Dendritic cell treated with granulocyte-macrophage colony-stimulating factor and Interleukin-4, amounts not matched to agents 40 ng/mL and 50 ng/mL, for 4 days (primary cell): ENCODE data around the gene AGRN.
A peak's percentile ranks its signal among the peaks of the same experiment; 100 is the strongest.
"Not testable (repeated sequence)": the region's sequence is repeated elsewhere in the genome, so short reads cannot be mapped to it uniquely, and the experiment has no call there.

Source experiments
- H3K27ac Mint-ChIP-seq: one replicate; pipeline ENCODE4 v1.8.0; 2022; ENCODE audit warnings: mild to moderate bottlenecking, mixed read lengths
- H3K27me3 Mint-ChIP-seq: one replicate; pipeline ENCODE4 v1.8.0; 2022; ENCODE audit warnings: mild to moderate bottlenecking, mixed read lengths
- H3K36me3 Mint-ChIP-seq: one replicate; pipeline ENCODE4 v1.8.0; 2022; ENCODE audit warnings: low read depth, mixed read lengths
- H3K4me1 Mint-ChIP-seq: one replicate; pipeline ENCODE4 v1.8.0; 2022; ENCODE audit warnings: low read depth, mixed read lengths
- H3K4me3 Mint-ChIP-seq: one replicate; pipeline ENCODE4 v1.8.0; 2022; ENCODE audit warnings: mild to moderate bottlenecking, moderate library complexity, mixed read lengths
- H3K9me3 Mint-ChIP-seq: one replicate; pipeline ENCODE4 v1.8.0; 2022; ENCODE audit warnings: mixed read lengths
- intact Hi-C: fragments of 100-400 bp; cut with micrococcal nuclease; formaldehyde crosslinking; loops from one replicate; pipeline ENCODE4 v1.15.0; 2022

AGRN gene

DNA sequence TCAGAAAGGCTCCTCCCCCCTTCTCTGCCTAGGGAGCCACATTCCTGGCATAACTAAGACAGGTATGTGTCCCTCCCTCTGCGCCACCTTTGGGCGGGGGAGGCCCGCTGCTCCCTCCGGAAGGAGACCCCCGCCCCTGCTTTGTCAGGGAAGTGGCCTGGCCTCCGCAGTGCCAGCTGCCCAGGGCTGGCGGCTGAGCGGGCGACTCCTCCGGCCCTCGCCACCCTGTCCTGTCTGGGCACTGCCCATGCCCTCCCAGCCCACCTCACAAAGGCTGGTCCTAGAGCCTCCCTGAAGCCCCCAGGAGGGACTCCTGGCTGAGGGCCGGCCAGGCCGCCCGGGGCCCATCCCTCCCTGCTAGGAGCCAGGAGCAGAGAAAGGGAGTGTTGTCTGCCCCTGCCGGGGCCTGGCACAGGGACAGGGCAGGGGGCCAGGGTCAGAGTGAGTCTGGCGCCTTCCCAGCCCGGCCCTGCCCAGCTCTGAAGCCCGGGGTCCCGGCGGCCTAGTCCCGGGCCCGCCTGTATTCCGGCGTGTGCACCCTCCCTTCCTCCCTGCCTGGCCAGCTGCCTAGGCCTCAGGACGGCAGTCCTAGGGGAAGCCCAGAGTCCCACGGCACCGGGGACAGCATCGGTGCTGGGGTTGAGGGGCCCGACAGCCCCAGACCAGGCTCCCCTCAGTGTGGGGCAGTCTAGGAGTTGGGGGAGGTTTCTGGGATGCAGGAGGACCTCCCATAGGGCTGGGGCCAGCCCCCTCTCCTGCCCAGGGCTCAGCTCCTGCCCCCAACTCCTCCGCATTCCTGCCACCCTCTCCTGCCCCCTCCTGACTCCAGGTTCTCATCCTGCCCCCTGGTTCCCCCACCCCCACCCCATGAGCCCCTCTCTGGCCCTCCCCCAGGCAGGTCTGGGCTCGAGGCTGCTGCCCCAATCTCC, 5.1 kb downstream of the AGRN start:
- H3K4me1 Mint-ChIP-seq = peaks cover 32% of the 10 kb centered on the region
- peaks cover 59% of the 10 kb centered on the region for H3K27me3 Mint-ChIP-seq
- no peaks in the 10 kb centered on the region for H3K9me3 Mint-ChIP-seq
- H3K4me3 Mint-ChIP-seq = no peak overlapping the region
- intact Hi-C loops = no loop called here
- peaks cover 46% of the 10 kb centered on the region for H3K36me3 Mint-ChIP-seq
- H3K27ac Mint-ChIP-seq = no peak overlapping the region

GRCh38 chr1:1025730-1026129, 5.8 kb downstream of the AGRN start:
- intact Hi-C loops = no loop called here
- H3K27ac Mint-ChIP-seq = no peak overlapping the region

GRCh38 chr1:1026599-1027413, 6.9 kb downstream of the AGRN start:
- H3K4me1 Mint-ChIP-seq = peaks cover 23% of the 10 kb centered on the region
- no peaks in the 10 kb centered on the region for H3K9me3 Mint-ChIP-seq
- H3K27me3 Mint-ChIP-seq = peaks cover 50% of the 10 kb centered on the region
- H3K36me3 Mint-ChIP-seq = peaks cover 46% of the 10 kb centered on the region
- H3K4me3 Mint-ChIP-seq = no peak overlapping the region
- no peak overlapping the region for H3K27ac Mint-ChIP-seq
- intact Hi-C loops = no loop called here

More at GRCh38 chr1:1025730-1026129, 5.8 kb downstream of the AGRN start:
- peaks cover 59% of the 10 kb centered on the region for H3K27me3 Mint-ChIP-seq
- H3K4me3 Mint-ChIP-seq = no peak overlapping the region
- H3K9me3 Mint-ChIP-seq = no peaks in the 10 kb centered on the region
- H3K36me3 Mint-ChIP-seq = peaks cover 46% of the 10 kb centered on the region
- peaks cover 32% of the 10 kb centered on the region for H3K4me1 Mint-ChIP-seq

- H3K4me3 Mint-ChIP-seq = no peak overlapping the region
- intact Hi-C loops = no loop called here
Measured at GRCh38 chr1:1027791-1028190, 7.9 kb downstream of the AGRN start.

GRCh38 chr1:1030867-1031658, 11.1 kb downstream of the AGRN start:
- H3K4me3 Mint-ChIP-seq, H3K9me3 Mint-ChIP-seq, intact Hi-C loops, H3K27ac Mint-ChIP-seq: not testable (repeated sequence)
- Mint-ChIP-seq H3K36me3 (peaks cover 28% of the 10 kb centered on the region), H3K27me3 (peaks cover 38% of the 10 kb centered on the region), H3K4me1 (peaks cover 22% of the 10 kb centered on the region)

More at GRCh38 chr1:1027791-1028190, 7.9 kb downstream of the AGRN start:
- Mint-ChIP-seq H3K36me3 (peaks cover 36% of the 10 kb centered on the region), H3K9me3 (no peaks in the 10 kb centered on the region), H3K4me1 (peaks cover 23% of the 10 kb centered on the region), H3K27me3 (peaks cover 40% of the 10 kb centered on the region), H3K27ac (no peak overlapping the region)

DNA sequence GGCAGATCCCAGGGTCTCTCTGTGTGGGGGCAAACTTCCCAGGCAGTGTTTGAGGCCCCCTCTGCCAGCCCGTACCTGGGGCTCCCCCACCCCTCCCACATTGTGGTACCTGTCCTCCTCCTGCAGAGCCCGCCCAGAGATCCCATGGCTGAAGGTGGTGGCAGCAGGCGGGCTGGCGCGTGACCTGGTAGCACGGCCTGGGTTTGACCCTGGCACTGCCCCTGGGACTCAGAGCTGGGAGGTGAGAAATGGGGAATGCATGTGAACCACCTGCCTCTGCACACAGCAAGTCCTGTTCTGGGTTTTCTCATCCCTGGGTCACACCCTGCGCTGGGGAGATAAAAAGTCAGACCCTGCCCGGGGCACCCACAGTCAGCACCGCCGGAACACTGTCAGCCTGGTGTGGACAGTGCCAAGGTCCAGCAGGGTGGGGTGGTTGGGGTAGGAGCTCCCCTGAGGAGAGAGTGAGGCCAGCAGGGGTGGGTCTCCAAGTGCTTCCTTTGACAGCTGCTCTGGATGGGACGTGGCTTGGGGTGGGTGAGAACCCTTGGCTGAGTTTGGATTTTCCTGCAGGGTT, 11.8 kb downstream of the AGRN start:
- H3K27ac Mint-ChIP-seq = peak overlapping the region; percentile 23
- H3K4me3 Mint-ChIP-seq = peak overlapping the region; percentile 63
- H3K4me1 Mint-ChIP-seq = peaks cover 20% of the 10 kb centered on the region
- intact Hi-C loops = loop anchor here (2.0 kb wide), 1 partner anchor 91 kb away; no protein-coding TSS in a partner anchor
- no peaks in the 10 kb centered on the region for H3K9me3 Mint-ChIP-seq
- H3K36me3 Mint-ChIP-seq = peaks cover 31% of the 10 kb centered on the region
- peaks cover 39% of the 10 kb centered on the region for H3K27me3 Mint-ChIP-seq

DNA sequence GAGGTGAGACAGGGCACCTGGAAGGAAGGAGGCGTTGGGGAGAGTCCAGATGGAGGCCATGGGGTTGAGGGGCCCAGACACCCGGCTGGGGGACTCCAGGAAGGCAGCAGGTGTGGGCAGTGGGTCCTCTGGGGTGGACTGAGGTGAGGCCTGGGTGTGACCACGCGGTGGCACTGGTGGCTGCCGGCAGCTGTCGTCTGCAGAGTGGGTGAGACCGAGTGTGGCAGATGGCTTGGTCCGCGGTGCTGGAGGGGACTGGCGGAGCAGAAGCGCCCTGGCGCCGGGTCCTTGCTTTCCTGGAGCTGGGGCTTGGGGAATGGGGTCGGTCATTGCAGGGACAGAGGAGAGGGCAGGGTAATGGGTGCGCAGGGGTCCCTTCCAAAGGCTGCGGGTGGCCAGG, 12.5 kb downstream of the AGRN start:
- peak overlapping the region; percentile 23 for H3K27ac Mint-ChIP-seq
- H3K4me3 Mint-ChIP-seq = peak overlapping the region; percentile 63
- no peaks in the 10 kb centered on the region for H3K9me3 Mint-ChIP-seq
- peaks cover 27% of the 10 kb centered on the region for H3K36me3 Mint-ChIP-seq
- intact Hi-C loops = loop anchor here (2.0 kb wide), 1 partner anchor 90 kb away; no protein-coding TSS in a partner anchor
- peaks cover 20% of the 10 kb centered on the region for H3K4me1 Mint-ChIP-seq
- H3K27me3 Mint-ChIP-seq = peaks cover 39% of the 10 kb centered on the region

- peaks cover 43% of the 10 kb centered on the region for H3K27me3 Mint-ChIP-seq
- H3K36me3 Mint-ChIP-seq = peaks cover 21% of the 10 kb centered on the region
- peaks cover 25% of the 10 kb centered on the region for H3K4me1 Mint-ChIP-seq
- H3K27ac Mint-ChIP-seq = no peak overlapping the region
- intact Hi-C loops = loop anchor here (2.0 kb wide), 1 partner anchor 90 kb away; no protein-coding TSS in a partner anchor
- peak overlapping the region; percentile 69 for H3K4me3 Mint-ChIP-seq
- no peaks in the 10 kb centered on the region for H3K9me3 Mint-ChIP-seq
Measured at GRCh38 chr1:1033009-1033587, 13.2 kb downstream of the AGRN start.

DNA sequence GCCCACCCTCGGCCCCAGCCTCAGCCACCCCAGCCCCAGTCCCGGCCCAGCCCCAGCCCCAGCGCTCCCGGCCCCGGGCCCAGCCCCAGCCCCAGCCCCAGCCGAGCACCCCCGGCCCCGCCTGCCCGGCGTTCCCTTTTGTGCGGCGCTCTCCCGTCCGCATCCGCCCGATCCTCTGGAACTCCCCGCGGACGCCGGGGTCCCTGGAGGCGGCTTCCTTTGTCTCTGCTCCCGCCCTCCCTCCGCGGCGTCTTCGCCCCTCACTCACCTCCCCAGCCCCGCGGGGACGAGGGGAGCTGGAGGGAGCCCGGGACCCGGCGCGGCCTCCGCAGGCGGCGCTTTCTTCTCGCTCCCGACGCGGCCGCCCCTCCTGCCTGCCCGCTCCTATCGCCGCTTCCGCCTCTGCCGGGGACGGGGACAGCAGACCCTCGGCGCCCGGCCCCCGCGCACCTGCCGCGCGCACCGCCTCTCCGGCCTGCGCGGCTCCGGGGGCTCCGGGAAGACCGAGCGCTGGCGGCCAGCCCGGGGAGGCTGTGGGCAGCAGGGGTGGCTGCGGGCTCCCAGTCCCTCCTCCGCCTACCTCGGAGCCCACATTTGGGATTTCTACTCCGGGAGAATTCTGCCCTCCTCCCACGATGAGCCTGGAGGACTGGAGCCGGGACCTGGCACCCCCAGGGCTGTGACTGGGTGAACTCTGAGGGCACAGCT, 14.0 kb downstream of the AGRN start:
- Mint-ChIP-seq H3K9me3 (no peaks in the 10 kb centered on the region), H3K27ac (no peak overlapping the region)
- intact Hi-C loops = loop anchor here (2.0 kb wide), 1 partner anchor 89 kb away; no protein-coding TSS in a partner anchor

DNA sequence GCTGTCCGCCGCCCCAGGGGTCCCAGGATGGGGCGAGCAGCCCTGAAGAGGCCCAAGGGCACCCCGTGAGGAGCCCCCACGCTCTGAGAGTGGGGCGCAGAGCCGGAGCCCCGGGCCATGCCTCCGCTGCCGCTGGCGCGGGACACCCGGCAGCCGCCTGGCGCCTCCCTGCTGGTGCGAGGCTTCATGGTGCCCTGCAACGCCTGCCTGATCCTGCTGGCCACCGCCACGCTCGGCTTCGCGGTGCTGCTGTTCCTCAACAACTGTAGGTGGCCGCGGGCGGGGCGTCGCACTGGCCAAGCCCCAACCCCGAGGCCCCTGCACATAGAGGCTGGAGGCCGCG, 14.5 kb downstream of the AGRN start:
- intact Hi-C loops = no loop called here
- no peaks in the 10 kb centered on the region for H3K9me3 Mint-ChIP-seq
- H3K27me3 Mint-ChIP-seq = peaks cover 56% of the 10 kb centered on the region
- H3K36me3 Mint-ChIP-seq = peaks cover 21% of the 10 kb centered on the region
- no peak overlapping the region for H3K27ac Mint-ChIP-seq
- peaks cover 38% of the 10 kb centered on the region for H3K4me1 Mint-ChIP-seq
- peak overlapping the region; percentile 62 for H3K4me3 Mint-ChIP-seq

More for the DNA sequence above, 14.0 kb downstream of the AGRN start:
- H3K27me3 Mint-ChIP-seq = peaks cover 51% of the 10 kb centered on the region
- H3K36me3 Mint-ChIP-seq = peaks cover 21% of the 10 kb centered on the region
- H3K4me1 Mint-ChIP-seq = peaks cover 33% of the 10 kb centered on the region
- peak overlapping the region; percentile 31 for H3K4me3 Mint-ChIP-seq

GRCh38 chr1:1035291-1035943, 15.5 kb downstream of the AGRN start:
- Mint-ChIP-seq H3K9me3 (no peaks in the 10 kb centered on the region), H3K36me3 (peaks cover 21% of the 10 kb centered on the region)
- intact Hi-C loops = no loop called here

More at GRCh38 chr1:1035291-1035943, 15.5 kb downstream of the AGRN start:
- Mint-ChIP-seq H3K27ac (no peak overlapping the region), H3K27me3 (peaks cover 66% of the 10 kb centered on the region), H3K4me3 (no peak overlapping the region), H3K4me1 (peaks cover 48% of the 10 kb centered on the region)
